GM18907 (cell line): ENCODE measurements around the gene IL25.
"Not testable (repeated sequence)": the region's sequence is repeated elsewhere in the genome, so short reads cannot be mapped to it uniquely, and the experiment has no call there.

Experiments used
- ATAC-seq: cut with Tn5 transposase; IDR thresholded peaks from one replicate; pipeline ENCODE4 v1.9.1; 2021; ENCODE audit warnings: mild to moderate bottlenecking, moderate library complexity; ENCODE audit not compliant: unreplicated experiment

IL25 gene

GRCh38 chr14:23371865-23372264, 744 bp upstream of the IL25 start:
- ATAC-seq, result no peak

- no peak for ATAC-seq
Observed at GRCh38 chr14:23373041-23373440, 432 bp downstream of the IL25 start.

- no peak for ATAC-seq
Observed at GRCh38 chr14:23375527-23376251, 3.1 kb downstream of the IL25 start.

- no peak for ATAC-seq
Observed at GRCh38 chr14:23376482-23377197, 4.0 kb downstream of the IL25 start, which contains the start of gene CMTM5. Gene CMTM5 (plus strand): TSS chr14:23377046. CDS start chr14:23377252, 206 bp downstream.

GRCh38 chr14:23377198-23377550, 4.6 kb downstream of the IL25 start:
- ATAC-seq, result no peak

- no peak for ATAC-seq
Observed at GRCh38 chr14:23377573-23378563, 5.3 kb downstream of the IL25 start.

- no peak for ATAC-seq
Observed at GRCh38 chr14:23378612-23379220, 6.1 kb downstream of the IL25 start.

- ATAC-seq, result no peak
Observed at GRCh38 chr14:23379366-23380196, 7.0 kb downstream of the IL25 start.

GRCh38 chr14:23380197-23380914, 7.7 kb downstream of the IL25 start:
- ATAC-seq, result no peak

GRCh38 chr14:23380976-23381375, 8.4 kb downstream of the IL25 start:
- ATAC-seq, result no peak

GRCh38 chr14:23381871-23382270, 9.3 kb downstream of the IL25 start:
- no peak for ATAC-seq

- ATAC-seq, result no peak
Observed at GRCh38 chr14:23382276-23382675, 9.7 kb downstream of the IL25 start.

GRCh38 chr14:23382731-23383440, 10.3 kb downstream of the IL25 start:
- no peak for ATAC-seq

GRCh38 chr14:23384364-23385080, 11.9 kb downstream of the IL25 start:
- ATAC-seq, result no peak

GRCh38 chr14:23385244-23385641, 12.6 kb downstream of the IL25 start:
- no peak for ATAC-seq

GRCh38 chr14:23385642-23386265, 13.1 kb downstream of the IL25 start:
- no peak for ATAC-seq

- ATAC-seq, result not testable (repeated sequence)
Observed at GRCh38 chr14:23386266-23386657, 13.7 kb downstream of the IL25 start.

- no peak for ATAC-seq
Observed at GRCh38 chr14:23386999-23387398, 14.4 kb downstream of the IL25 start.
